Suppressor macrophage treated with lipopolysaccharide for 4 hours (primary cell): ENCODE measurements around the gene STX8.
"Not testable (repeated sequence)": the region's sequence is repeated elsewhere in the genome, so short reads cannot be mapped to it uniquely, and the experiment has no call there.

Experiments
- DNase-seq: peaks from one replicate; pipeline ENCODE4 v3.0.0-alpha.2; 2020

STX8 gene

GRCh38 chr17:9382626-9383025, 193.0 kb downstream of the STX8 start:
- peak; percentile 80 for DNase-seq

- DNase-seq = no peak
These were observed 194.6 kb downstream of the STX8 start for GRCh38 chr17:9381068-9381467.

GRCh38 chr17:9380361-9380760, 195.3 kb downstream of the STX8 start:
- DNase-seq = peak; percentile 65

GRCh38 chr17:9376177-9376576, 199.4 kb downstream of the STX8 start:
- not testable (repeated sequence) for DNase-seq

GRCh38 chr17:9371019-9371418, 204.6 kb downstream of the STX8 start:
- peak; percentile 19 for DNase-seq

- DNase-seq = peak; percentile 49
These were observed 205.2 kb downstream of the STX8 start for GRCh38 chr17:9370467-9370866.

GRCh38 chr17:9368631-9369030, 207.0 kb downstream of the STX8 start:
- no peak for DNase-seq

GRCh38 chr17:9367156-9367555, 208.5 kb downstream of the STX8 start:
- peak; percentile 64 for DNase-seq

- no peak for DNase-seq
These were observed 210.7 kb downstream of the STX8 start for GRCh38 chr17:9364837-9365430.

- DNase-seq = no peak
These were observed 211.9 kb downstream of the STX8 start for GRCh38 chr17:9363440-9364350.

GRCh38 chr17:9361188-9361955, 214.2 kb downstream of the STX8 start:
- peak; percentile 61 for DNase-seq

GRCh38 chr17:9360677-9361081, 214.9 kb downstream of the STX8 start:
- no peak for DNase-seq

- peak; percentile 53 for DNase-seq
These were observed 219.1 kb downstream of the STX8 start for GRCh38 chr17:9356488-9356911.

- DNase-seq = peak; percentile 31
These were observed 219.8 kb downstream of the STX8 start for GRCh38 chr17:9355846-9356245.

- DNase-seq = not testable (repeated sequence)
These were observed 220.4 kb downstream of the STX8 start for GRCh38 chr17:9355231-9355630.

- DNase-seq = peak; percentile 92
These were observed 225.5 kb downstream of the STX8 start for GRCh38 chr17:9350080-9350479.

- DNase-seq = peak; percentile 19
These were observed 229.2 kb downstream of the STX8 start for GRCh38 chr17:9346296-9346926.

- DNase-seq = no peak
These were observed 232.1 kb downstream of the STX8 start for GRCh38 chr17:9343516-9343915.

- DNase-seq = no peak
These were observed 233.4 kb downstream of the STX8 start for GRCh38 chr17:9342225-9342624.

GRCh38 chr17:9339958-9340357, 235.7 kb downstream of the STX8 start:
- no peak for DNase-seq

GRCh38 chr17:9339482-9339881, 236.1 kb downstream of the STX8 start:
- not testable (repeated sequence) for DNase-seq

- DNase-seq = peak; percentile 43
These were observed 238.8 kb downstream of the STX8 start for GRCh38 chr17:9336817-9337216.
